Prostate gland (tissue), 2 donors: ENCODE measurements around the gene PLEKHF1. TPM values are rescaled to one million over a fixed set of nuclear protein-coding genes. Genes with fewer than 3 reads are reported as not detected.

ENCODE experiments used
- DNase-seq: peaks from one replicate; pipeline ENCODE4 v3.0.0-alpha.2; 2019; ENCODE audit warnings: low spot score
- H3K27ac ChIP-seq, 2 donors: fragments of 200-600 bp; sonication (generic); 2 replicates each; pipeline ENCODE4 v1.5.1; 2017 to 2019
- H3K27me3 ChIP-seq: fragments of 200-600 bp; sonication (generic); replicated peaks from 2 replicates; pipeline ENCODE4 v1.5.1; 2019; ENCODE audit not compliant: insufficient read depth
- H3K36me3 ChIP-seq, 2 donors: fragments of 200-600 bp; sonication (generic); 1 replicate in 1 of 2; 2 replicates in 1 of 2; pipeline versions ENCODE4 v1.5.1 to v1.8.1; 2017 to 2019
- H3K4me1 ChIP-seq: fragments of 200-600 bp; sonication (generic); replicated peaks from 2 replicates; pipeline ENCODE4 v1.5.1; 2019
- H3K4me3 ChIP-seq, 2 donors: fragments of 200-600 bp; sonication (generic); 2 replicates each; pipeline ENCODE4 v1.5.1; 2017 to 2019
- H3K9me3 ChIP-seq: fragments of 200-600 bp; sonication (generic); 2 replicates; pipeline ENCODE4 v1.5.1; 2017
- POLR2A ChIP-seq: fragments of 450-650 bp; IDR thresholded peaks from one replicate; pipeline ENCODE4 v1.6.1; 2016; ENCODE audit warnings: antibody characterized with exemption, mild to moderate bottlenecking
- POLR2AphosphoS5 ChIP-seq: sonication (generic); formaldehyde crosslinking; IDR thresholded peaks from one replicate; pipeline ENCODE4 v1.6.1; 2017; ENCODE audit warnings: antibody characterized with exemption
- whole genome bisulfite sequencing: methylation state at CpG from one replicate; pipeline ENCODE4 v1.1.5; 2018; 5-methylcytosine and 5-hydroxymethylcytosine counted together
- intact Hi-C: fragments of 100-400 bp; cut with DNase I; formaldehyde crosslinking; loops from one replicate; pipeline ENCODE4 v1.14.2; 2022
- total RNA-seq, 2 donors: library from RNA; depleted of rRNA; stranded (reverse); fragments of >200 nt; gene quantifications; one replicate each; pipeline ENCODE4 v1.1.0, GENCODE V29; 2016
- TF ChIP-seq, protein P1 (sequence below), 4 experiments: fragments of 200-600 bp in 2 of 4; fragments of 450-650 bp in 2 of 4; sonication (generic) in 2 of 4; IDR thresholded peaks; 1 replicate in 3 of 4; 2 replicates in 1 of 4; pipeline ENCODE4 v1.5.1; 2016 to 2019; ENCODE audit warnings: antibody characterized with exemption in 4 of 4, mild to moderate bottlenecking in 2 of 4, moderate library complexity in 2 of 4

PLEKHF1 gene
- total RNA-seq, 2 donors from 2014 or later, result 64.3 to 64.4 TPM

DNA sequence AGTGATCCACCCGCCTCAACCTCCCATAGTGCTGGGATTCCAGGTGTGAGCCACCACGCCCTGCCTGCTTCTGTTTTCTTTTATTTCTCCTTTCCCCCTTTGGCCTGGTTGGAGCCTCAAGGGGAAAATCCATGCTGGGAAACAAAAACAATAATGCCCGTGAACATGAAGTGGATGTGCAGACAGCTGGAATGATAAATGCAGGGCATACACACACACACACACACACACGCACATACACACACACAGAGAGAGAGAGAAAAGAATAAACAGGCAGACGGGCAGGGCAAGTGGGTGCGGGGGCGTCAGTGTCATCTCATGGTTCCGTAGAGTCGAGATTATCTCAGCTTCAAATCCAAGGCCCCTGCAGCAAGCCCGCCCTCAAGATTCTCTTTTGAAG is 4.4 kb upstream of the PLEKHF1 start:
- intact Hi-C loops, result loop anchor here (5.0 to 10.0 kb wide), 2 partner anchors 49 to 54 kb away; partner anchors contain the start of gene C19orf12
- no peaks in the 10 kb centered on the region for H3K9me3 ChIP-seq
- peaks cover 8% of the 10 kb centered on the region for H3K4me1 ChIP-seq
- whole genome bisulfite sequencing, result 66% methylated on average over 10 of the region's 10 CpGs
- H3K27ac ChIP-seq, result no peak overlapping the region
- TF ChIP-seq POLR2A (no peak), POLR2AphosphoS5 (no peak)
- TF ChIP-seq, protein P1, sequence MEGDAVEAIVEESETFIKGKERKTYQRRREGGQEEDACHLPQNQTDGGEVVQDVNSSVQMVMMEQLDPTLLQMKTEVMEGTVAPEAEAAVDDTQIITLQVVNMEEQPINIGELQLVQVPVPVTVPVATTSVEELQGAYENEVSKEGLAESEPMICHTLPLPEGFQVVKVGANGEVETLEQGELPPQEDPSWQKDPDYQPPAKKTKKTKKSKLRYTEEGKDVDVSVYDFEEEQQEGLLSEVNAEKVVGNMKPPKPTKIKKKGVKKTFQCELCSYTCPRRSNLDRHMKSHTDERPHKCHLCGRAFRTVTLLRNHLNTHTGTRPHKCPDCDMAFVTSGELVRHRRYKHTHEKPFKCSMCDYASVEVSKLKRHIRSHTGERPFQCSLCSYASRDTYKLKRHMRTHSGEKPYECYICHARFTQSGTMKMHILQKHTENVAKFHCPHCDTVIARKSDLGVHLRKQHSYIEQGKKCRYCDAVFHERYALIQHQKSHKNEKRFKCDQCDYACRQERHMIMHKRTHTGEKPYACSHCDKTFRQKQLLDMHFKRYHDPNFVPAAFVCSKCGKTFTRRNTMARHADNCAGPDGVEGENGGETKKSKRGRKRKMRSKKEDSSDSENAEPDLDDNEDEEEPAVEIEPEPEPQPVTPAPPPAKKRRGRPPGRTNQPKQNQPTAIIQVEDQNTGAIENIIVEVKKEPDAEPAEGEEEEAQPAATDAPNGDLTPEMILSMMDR (IDR thresholded peaks at IDR 0.05), result no peak
- DNase-seq, result no peak
- H3K4me3 ChIP-seq, result no peak overlapping the region
- no peaks in the 10 kb centered on the region for H3K36me3 ChIP-seq
- H3K27me3 ChIP-seq, result no peaks in the 10 kb centered on the region

DNA sequence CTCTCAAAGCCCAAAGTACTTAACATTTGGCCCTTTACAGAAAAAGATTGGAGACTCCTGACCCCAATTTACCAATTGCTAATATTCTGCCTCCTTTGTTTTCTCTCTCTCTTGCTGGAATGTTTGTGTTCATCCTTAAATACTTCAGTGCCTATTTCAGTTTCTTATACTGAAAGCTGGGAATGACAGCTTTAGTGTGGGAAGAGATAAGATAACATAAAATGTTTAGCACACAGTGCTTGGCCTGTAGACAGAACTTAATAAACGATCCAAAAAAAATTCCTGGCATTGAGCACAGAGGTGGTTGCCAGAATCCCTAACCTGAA is 3.0 kb upstream of the PLEKHF1 start:
- H3K4me3 ChIP-seq, result no peak overlapping the region
- intact Hi-C loops, result loop anchor here (5.0 to 10.0 kb wide), 2 partner anchors 50 to 53 kb away; partner anchors contain the start of gene C19orf12
- no peaks in the 10 kb centered on the region for H3K9me3 ChIP-seq
- no peaks in the 10 kb centered on the region for H3K36me3 ChIP-seq
- peaks cover 13% of the 10 kb centered on the region for H3K4me1 ChIP-seq
- DNase-seq, result no peak
- peak overlapping the region; percentile 89 to 91 for H3K27ac ChIP-seq
- no peaks in the 10 kb centered on the region for H3K27me3 ChIP-seq
- TF ChIP-seq, protein P1 (IDR thresholded peaks at IDR 0.05), result no peak
- TF ChIP-seq POLR2A (no peak), POLR2AphosphoS5 (no peak)
- 6% methylated on average over 1 of the region's 1 CpG for whole genome bisulfite sequencing

DNA sequence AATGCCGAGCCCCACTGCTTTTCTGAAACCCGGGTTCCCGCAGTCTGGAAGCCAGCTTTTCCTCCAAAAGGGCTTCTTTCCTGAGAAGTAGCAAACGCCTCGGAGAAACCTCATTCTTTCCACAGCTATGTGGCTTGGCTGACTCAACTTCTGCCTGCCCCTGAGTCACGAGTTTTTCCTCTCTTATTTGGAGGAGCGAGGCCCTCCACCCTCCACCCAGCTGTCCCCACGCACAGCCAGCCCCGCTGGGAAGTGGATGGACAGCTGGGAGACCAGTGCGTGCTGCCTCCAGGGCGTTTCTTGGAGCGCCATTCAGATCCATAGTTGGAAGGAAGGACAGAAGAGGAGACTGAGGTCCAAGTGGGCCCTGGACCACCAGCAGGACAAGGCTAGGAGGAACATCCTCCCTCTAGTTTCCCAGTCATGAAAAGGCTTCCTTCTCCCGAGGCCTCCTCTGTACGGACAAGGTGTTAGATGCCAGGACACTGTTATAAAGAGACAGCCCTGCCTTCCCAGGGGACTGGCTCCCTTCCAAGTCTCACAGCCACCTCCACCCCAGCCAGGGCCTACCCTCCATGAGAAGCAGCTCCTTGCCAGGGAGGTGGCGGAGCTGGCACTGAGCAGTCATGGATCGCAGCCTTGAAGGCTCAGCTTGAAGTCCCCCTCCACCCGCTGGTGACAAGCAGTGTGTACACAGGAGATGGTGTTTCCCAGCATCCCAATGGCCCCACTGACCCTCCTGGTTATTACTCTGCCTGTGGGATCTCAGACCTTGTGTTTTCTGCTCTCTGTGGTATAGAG is 2.5 kb upstream of the PLEKHF1 start:
- Histone ChIP-seq H3K4me3 (no peak overlapping the region), H3K4me1 (peaks cover 19% of the 10 kb centered on the region)

GRCh38 chr19:29663861-29664752 is 1.2 kb upstream of the PLEKHF1 start:
- DNase-seq, result peak; percentile 64
- Histone ChIP-seq H3K27me3 (no peaks in the 10 kb centered on the region), H3K4me3 (no peak overlapping the region), H3K4me1 (peaks cover 24% of the 10 kb centered on the region), H3K27ac (peak overlapping the region; percentile 89 to 91), H3K9me3 (no peaks in the 10 kb centered on the region), H3K36me3 (no peaks in the 10 kb centered on the region)
- 31% methylated on average over 19 of the region's 19 CpGs for WGBS
- intact Hi-C loops, result loop anchor here (5.0 to 10.0 kb wide), 2 partner anchors 51 to 52 kb away; partner anchors contain the start of gene C19orf12
- TF ChIP-seq POLR2AphosphoS5 (peak; percentile 43), POLR2A (no peak)

More for the DNA sequence above, 2.5 kb upstream of the PLEKHF1 start:
- intact Hi-C loops, result loop anchor here (5.0 to 10.0 kb wide), 2 partner anchors 51 to 52 kb away; partner anchors contain the start of gene C19orf12
- TF ChIP-seq, protein P1 (IDR thresholded peaks at IDR 0.05), result no peak
- peak; percentile 35 for TF ChIP-seq POLR2AphosphoS5
- no peak for TF ChIP-seq POLR2A
- no peaks in the 10 kb centered on the region for H3K36me3 ChIP-seq
- H3K27ac ChIP-seq, result peak overlapping the region; percentile 89 to 91
- no peaks in the 10 kb centered on the region for H3K9me3 ChIP-seq
- 17% methylated on average over 17 of the region's 17 CpGs for WGBS
- peak; percentile 80 for DNase-seq
- H3K27me3 ChIP-seq, result no peaks in the 10 kb centered on the region

DNA sequence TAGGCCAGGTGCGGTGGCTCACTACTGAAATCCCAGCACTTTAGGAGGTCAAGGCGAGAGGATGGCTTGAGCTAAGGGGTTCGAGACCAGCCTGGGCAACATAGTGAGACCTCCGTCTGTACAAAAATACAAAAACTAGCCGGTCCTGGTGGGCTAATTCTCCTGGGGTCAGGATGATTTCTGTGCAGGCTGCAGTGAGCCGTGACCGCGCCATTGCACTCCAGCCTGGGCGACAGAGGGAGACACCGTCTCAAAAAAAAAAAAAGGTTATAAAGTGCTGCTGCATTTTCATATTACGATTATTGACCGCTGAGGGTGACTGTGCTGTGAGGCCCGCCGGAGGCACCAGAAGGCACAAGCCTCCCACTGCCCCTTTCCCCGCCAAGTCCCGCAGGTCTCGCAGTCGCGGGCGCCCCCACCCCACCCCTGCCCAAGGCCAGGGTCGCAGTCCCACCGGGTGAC is 477 bp upstream of the PLEKHF1 start:
- intact Hi-C loops, result loop anchor here (5.0 to 10.0 kb wide), 2 partner anchors 50 to 52 kb away; partner anchors contain the start of gene C19orf12
- no peak for DNase-seq

More for the DNA sequence above, 477 bp upstream of the PLEKHF1 start:
- H3K4me1 ChIP-seq, result peaks cover 24% of the 10 kb centered on the region
- H3K36me3 ChIP-seq, result no peaks in the 10 kb centered on the region
- peak overlapping the region; percentile 76 to 88 for H3K4me3 ChIP-seq
- TF ChIP-seq POLR2A (no peak), POLR2AphosphoS5 (no peak)
- TF ChIP-seq, protein P1 (IDR thresholded peaks at IDR 0.05), result peak in 1 of 4 experiments; percentile 3
- no peaks in the 10 kb centered on the region for H3K9me3 ChIP-seq
- WGBS, result 29% methylated on average over 22 of the region's 22 CpGs
- peak overlapping the region; percentile 89 to 91 for H3K27ac ChIP-seq
- H3K27me3 ChIP-seq, result no peaks in the 10 kb centered on the region
